Right lobe of liver (tissue), 4 donors: ENCODE data around the gene SEPTIN5.

ENCODE experiments used
- CTCF ChIP-seq, 4 donors: fragments of 200-600 bp in 3 of 4; fragments of 450-650 bp in 1 of 4; IDR thresholded peaks; one replicate each; pipeline versions ENCODE4 v1.5.1 to v1.8.0; 2016 to 2022; ENCODE audit warnings: antibody characterized with exemption in 4 of 4, mild to moderate bottlenecking in 2 of 4
- POLR2A ChIP-seq: fragments of 450-650 bp; IDR thresholded peaks from one replicate; pipeline ENCODE4 v1.6.1; 2017; ENCODE audit warnings: antibody characterized with exemption, mild to moderate bottlenecking
- donor health status: DM: no; HTN: no; CAD: no.
- donor health status: DM: no; HTN: no; CAD: no.
- donor health status: DM: no; HTN: yes; CAD: no.

- TF ChIP-seq CTCF (IDR thresholded peaks at IDR 0.05) (no peak), POLR2A (no peak)
Measured at GRCh38 chr22:19745155-19746101, 31.1 kb downstream of the SEPTIN5 start.
